ENCODE results near the gene FOLR1. TPM values are rescaled to one million over a fixed set of nuclear protein-coding genes. Genes with fewer than 3 reads are reported as not detected.

Gene FOLR1
- total and polyA plus RNA-seq, 9 of the 15 experiments (the other 6 are each of a cell fraction or from before 2014, with no cell fraction given): 0.22 to 2.3 (median 1.0) TPM

DNA sequence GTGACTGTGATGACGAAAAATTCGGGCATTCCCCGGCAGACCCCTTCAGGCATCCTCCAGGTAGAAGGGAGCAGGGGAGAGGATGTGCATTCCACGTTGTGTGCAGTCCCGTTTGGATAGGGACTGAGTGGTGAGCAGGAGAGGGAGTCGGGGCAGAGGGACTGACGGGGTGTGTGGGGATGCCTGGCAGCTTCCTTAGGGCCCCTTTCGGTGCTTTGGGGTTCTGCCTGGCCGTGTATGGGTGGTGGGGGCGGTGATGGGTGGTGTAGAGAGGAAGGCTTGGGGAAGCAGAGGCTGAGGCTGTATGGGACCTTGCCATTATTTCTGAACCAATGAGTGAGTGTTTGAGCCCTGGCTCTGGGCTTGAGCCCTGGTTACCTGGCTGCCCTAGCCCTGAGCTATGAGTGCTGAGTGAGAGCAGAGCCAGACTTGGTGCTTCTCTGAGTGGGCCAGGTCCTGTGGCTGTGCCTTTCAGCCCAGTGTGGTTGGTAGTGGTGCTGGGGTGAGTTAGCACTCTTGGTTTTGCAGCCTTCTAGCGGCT is 33.5 kb downstream of the FOLR1 start (continued):
- TF ChIP-seq, protein P1, sequence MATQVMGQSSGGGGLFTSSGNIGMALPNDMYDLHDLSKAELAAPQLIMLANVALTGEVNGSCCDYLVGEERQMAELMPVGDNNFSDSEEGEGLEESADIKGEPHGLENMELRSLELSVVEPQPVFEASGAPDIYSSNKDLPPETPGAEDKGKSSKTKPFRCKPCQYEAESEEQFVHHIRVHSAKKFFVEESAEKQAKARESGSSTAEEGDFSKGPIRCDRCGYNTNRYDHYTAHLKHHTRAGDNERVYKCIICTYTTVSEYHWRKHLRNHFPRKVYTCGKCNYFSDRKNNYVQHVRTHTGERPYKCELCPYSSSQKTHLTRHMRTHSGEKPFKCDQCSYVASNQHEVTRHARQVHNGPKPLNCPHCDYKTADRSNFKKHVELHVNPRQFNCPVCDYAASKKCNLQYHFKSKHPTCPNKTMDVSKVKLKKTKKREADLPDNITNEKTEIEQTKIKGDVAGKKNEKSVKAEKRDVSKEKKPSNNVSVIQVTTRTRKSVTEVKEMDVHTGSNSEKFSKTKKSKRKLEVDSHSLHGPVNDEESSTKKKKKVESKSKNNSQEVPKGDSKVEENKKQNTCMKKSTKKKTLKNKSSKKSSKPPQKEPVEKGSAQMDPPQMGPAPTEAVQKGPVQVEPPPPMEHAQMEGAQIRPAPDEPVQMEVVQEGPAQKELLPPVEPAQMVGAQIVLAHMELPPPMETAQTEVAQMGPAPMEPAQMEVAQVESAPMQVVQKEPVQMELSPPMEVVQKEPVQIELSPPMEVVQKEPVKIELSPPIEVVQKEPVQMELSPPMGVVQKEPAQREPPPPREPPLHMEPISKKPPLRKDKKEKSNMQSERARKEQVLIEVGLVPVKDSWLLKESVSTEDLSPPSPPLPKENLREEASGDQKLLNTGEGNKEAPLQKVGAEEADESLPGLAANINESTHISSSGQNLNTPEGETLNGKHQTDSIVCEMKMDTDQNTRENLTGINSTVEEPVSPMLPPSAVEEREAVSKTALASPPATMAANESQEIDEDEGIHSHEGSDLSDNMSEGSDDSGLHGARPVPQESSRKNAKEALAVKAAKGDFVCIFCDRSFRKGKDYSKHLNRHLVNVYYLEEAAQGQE (IDR thresholded peaks at IDR 0.05; ENCODE audit: borderline replicate concordance): no peak
- TF ChIP-seq, protein P1 (CRISPR knock-in tag; IDR thresholded peaks at IDR 0.05; ENCODE audit: low read depth): no peak
- TF ChIP-seq ZNF644 (tag; IDR thresholded peaks at IDR 0.05; ENCODE audit: low read depth) (no peak), KLF6 (CRISPR knock-in tag; IDR thresholded peaks at IDR 0.05; ENCODE audit: borderline replicate concordance) (no peak), OTX1 (CRISPR knock-in tag; IDR thresholded peaks at IDR 0.05) (no peak), THRAP3 (IDR thresholded peaks at IDR 0.05; ENCODE audit: borderline replicate concordance) (no peak), NFE2 (IDR thresholded peaks at IDR 0.05; ENCODE audit: low read depth) (peak; percentile 44; the same call in 1 of the 2 replicates), TAF1 (IDR thresholded peaks at IDR 0.05; ENCODE audit: control insufficient read depth, extremely low read depth, insufficient read depth, low read length, severe bottlenecking) (no peak)
- TF ChIP-seq, protein P2, sequence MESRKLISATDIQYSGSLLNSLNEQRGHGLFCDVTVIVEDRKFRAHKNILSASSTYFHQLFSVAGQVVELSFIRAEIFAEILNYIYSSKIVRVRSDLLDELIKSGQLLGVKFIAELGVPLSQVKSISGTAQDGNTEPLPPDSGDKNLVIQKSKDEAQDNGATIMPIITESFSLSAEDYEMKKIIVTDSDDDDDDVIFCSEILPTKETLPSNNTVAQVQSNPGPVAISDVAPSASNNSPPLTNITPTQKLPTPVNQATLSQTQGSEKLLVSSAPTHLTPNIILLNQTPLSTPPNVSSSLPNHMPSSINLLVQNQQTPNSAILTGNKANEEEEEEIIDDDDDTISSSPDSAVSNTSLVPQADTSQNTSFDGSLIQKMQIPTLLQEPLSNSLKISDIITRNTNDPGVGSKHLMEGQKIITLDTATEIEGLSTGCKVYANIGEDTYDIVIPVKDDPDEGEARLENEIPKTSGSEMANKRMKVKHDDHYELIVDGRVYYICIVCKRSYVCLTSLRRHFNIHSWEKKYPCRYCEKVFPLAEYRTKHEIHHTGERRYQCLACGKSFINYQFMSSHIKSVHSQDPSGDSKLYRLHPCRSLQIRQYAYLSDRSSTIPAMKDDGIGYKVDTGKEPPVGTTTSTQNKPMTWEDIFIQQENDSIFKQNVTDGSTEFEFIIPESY (CRISPR knock-in tag; IDR thresholded peaks at IDR 0.05): no peak
- TF ChIP-seq, protein P3, sequence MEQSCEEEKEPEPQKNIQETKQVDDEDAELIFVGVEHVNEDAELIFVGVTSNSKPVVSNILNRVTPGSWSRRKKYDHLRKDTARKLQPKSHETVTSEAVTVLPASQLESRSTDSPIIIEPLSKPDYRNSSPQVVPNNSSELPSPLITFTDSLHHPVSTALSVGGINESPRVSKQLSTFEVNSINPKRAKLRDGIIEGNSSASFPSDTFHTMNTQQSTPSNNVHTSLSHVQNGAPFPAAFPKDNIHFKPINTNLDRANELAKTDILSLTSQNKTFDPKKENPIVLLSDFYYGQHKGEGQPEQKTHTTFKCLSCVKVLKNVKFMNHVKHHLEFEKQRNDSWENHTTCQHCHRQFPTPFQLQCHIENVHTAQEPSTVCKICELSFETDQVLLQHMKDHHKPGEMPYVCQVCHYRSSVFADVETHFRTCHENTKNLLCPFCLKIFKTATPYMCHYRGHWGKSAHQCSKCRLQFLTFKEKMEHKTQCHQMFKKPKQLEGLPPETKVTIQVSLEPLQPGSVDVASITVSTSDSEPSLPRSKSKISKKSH (CRISPR knock-in tag; IDR thresholded peaks at IDR 0.05): no peak
- TF ChIP-seq, protein P4, sequence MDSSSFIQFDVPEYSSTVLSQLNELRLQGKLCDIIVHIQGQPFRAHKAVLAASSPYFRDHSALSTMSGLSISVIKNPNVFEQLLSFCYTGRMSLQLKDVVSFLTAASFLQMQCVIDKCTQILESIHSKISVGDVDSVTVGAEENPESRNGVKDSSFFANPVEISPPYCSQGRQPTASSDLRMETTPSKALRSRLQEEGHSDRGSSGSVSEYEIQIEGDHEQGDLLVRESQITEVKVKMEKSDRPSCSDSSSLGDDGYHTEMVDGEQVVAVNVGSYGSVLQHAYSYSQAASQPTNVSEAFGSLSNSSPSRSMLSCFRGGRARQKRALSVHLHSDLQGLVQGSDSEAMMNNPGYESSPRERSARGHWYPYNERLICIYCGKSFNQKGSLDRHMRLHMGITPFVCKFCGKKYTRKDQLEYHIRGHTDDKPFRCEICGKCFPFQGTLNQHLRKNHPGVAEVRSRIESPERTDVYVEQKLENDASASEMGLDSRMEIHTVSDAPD (CRISPR knock-in tag; IDR thresholded peaks at IDR 0.05): no peak

Data from K562 (cell line).